Nephron (organoid): ENCODE data around the gene PAQR9.
A peak's percentile ranks its signal among the peaks of the same experiment; 100 is the strongest.

Experiments used
- H3K27ac Mint-ChIP-seq, 3 experiments: 2 replicates each; pipeline ENCODE4 v1.8.0; 2020; ENCODE audit warnings: mixed read lengths in 3 of 3, mild to moderate bottlenecking in 2 of 3, moderate library complexity in 1 of 3
- H3K27me3 Mint-ChIP-seq: 2 replicates; pipeline ENCODE4 v1.8.0; 2021; ENCODE audit warnings: low read depth, mild to moderate bottlenecking, moderate library complexity, mixed read lengths
- H3K36me3 Mint-ChIP-seq: 2 replicates; pipeline ENCODE4 v1.8.0; 2020; ENCODE audit warnings: low read depth, mixed read lengths
- H3K4me1 Mint-ChIP-seq: 2 replicates; pipeline ENCODE4 v1.8.0; 2020; ENCODE audit warnings: mixed read lengths
- H3K4me3 Mint-ChIP-seq, 3 experiments: 2 replicates each; pipeline ENCODE4 v1.8.0; 2020; ENCODE audit warnings: mild to moderate bottlenecking in 3 of 3, mixed read lengths in 3 of 3, moderate library complexity in 2 of 3
- H3K9me3 Mint-ChIP-seq: 2 replicates; pipeline ENCODE4 v1.8.0; 2020; ENCODE audit warnings: mixed read lengths
- CTCF ChIP-seq, 3 experiments: fragments of 200-600 bp; sonication (generic); IDR thresholded peaks; one replicate each; pipeline ENCODE4 v1.5.0; 2021; ENCODE audit warnings: antibody characterized with exemption in 3 of 3; ENCODE audit not compliant: unreplicated experiment in 3 of 3

Gene PAQR9

GRCh38 chr3:142977399-142977728 lies 13.9 kb upstream of the PAQR9 start:
- Mint-ChIP-seq H3K27me3 (no peaks in the 10 kb centered on the region), H3K4me1 (no peaks in the 10 kb centered on the region), H3K4me3 (no peak overlapping the region), H3K27ac (no peak overlapping the region), H3K9me3 (no peaks in the 10 kb centered on the region), H3K36me3 (no peaks in the 10 kb centered on the region)
- no peak for TF ChIP-seq CTCF (IDR thresholded peaks at IDR 0.05; ENCODE audit: unreplicated experiment in 3 of 3)

- no peaks in the 10 kb centered on the region for H3K9me3 Mint-ChIP-seq
These were observed 13.3 kb upstream of the PAQR9 start for GRCh38 chr3:142976621-142977398.

GRCh38 chr3:142975316-142975995 lies 12.0 kb upstream of the PAQR9 start:
- TF ChIP-seq CTCF (IDR thresholded peaks at IDR 0.05; ENCODE audit: unreplicated experiment in 3 of 3) = peak in 1 of 3 experiments; percentile 11
- Mint-ChIP-seq H3K27ac (no peak overlapping the region), H3K4me1 (no peaks in the 10 kb centered on the region), H3K27me3 (peaks cover 5% of the 10 kb centered on the region), H3K36me3 (no peaks in the 10 kb centered on the region), H3K9me3 (no peaks in the 10 kb centered on the region), H3K4me3 (no peak overlapping the region)

More at GRCh38 chr3:142976621-142977398, 13.3 kb upstream of the PAQR9 start:
- no peak overlapping the region for H3K4me3 Mint-ChIP-seq
- H3K4me1 Mint-ChIP-seq = no peaks in the 10 kb centered on the region
- H3K27ac Mint-ChIP-seq = peak overlapping the region in 1 of 3 experiments; percentile 32
- H3K36me3 Mint-ChIP-seq = no peaks in the 10 kb centered on the region
- TF ChIP-seq CTCF (IDR thresholded peaks at IDR 0.05; ENCODE audit: unreplicated experiment in 3 of 3) = no peak
- H3K27me3 Mint-ChIP-seq = peaks cover 2% of the 10 kb centered on the region

GRCh38 chr3:142973217-142974009 lies 9.9 kb upstream of the PAQR9 start:
- Mint-ChIP-seq H3K36me3 (no peaks in the 10 kb centered on the region), H3K27ac (no peak overlapping the region)
- no peak for TF ChIP-seq CTCF (IDR thresholded peaks at IDR 0.05; ENCODE audit: unreplicated experiment in 3 of 3)

GRCh38 chr3:142972092-142972753 lies 8.7 kb upstream of the PAQR9 start:
- Mint-ChIP-seq H3K4me3 (no peak overlapping the region), H3K9me3 (no peaks in the 10 kb centered on the region), H3K27me3 (peaks cover 14% of the 10 kb centered on the region), H3K36me3 (no peaks in the 10 kb centered on the region), H3K4me1 (no peaks in the 10 kb centered on the region), H3K27ac (no peak overlapping the region)
- TF ChIP-seq CTCF (IDR thresholded peaks at IDR 0.05; ENCODE audit: unreplicated experiment in 3 of 3) = no peak

More at GRCh38 chr3:142973217-142974009, 9.9 kb upstream of the PAQR9 start:
- H3K4me3 Mint-ChIP-seq = no peak overlapping the region
- no peaks in the 10 kb centered on the region for H3K4me1 Mint-ChIP-seq
- peaks cover 12% of the 10 kb centered on the region for H3K27me3 Mint-ChIP-seq
- H3K9me3 Mint-ChIP-seq = no peaks in the 10 kb centered on the region
